Liver (tissue), 9 donors: Measurements from ENCODE around the gene SH2B3. TPM values are rescaled to one million over a fixed set of nuclear protein-coding genes. Genes with fewer than 3 reads are reported as not detected.

ENCODE experiments used
- DNase-seq: peaks from one replicate; pipeline ENCODE4 v3.0.0-alpha.2; 2017; ENCODE audit warnings: low spot score
- H3K27ac ChIP-seq, 2 donors: one replicate each; pipeline ENCODE4 v1.7.0; 2013; ENCODE audit warnings: inconsistent platforms in 2 of 2, low read length in 2 of 2, control low read depth in 1 of 2, low read depth in 1 of 2, mild to moderate bottlenecking in 1 of 2
- H3K27me3 ChIP-seq, 4 donors: one replicate each; pipeline versions ENCODE4 v1.6.1 to v1.7.0; 2013; ENCODE audit warnings: low read length in 3 of 4, inconsistent platforms in 1 of 4, mild to moderate bottlenecking in 1 of 4, moderate library complexity in 1 of 4; ENCODE audit not compliant: control insufficient read depth in 4 of 4, insufficient read depth in 4 of 4
- H3K36me3 ChIP-seq, 4 donors: one replicate each; pipeline versions ENCODE4 v1.6.1 to v1.7.0; 2013; ENCODE audit warnings: low read length in 3 of 4, mild to moderate bottlenecking in 3 of 4, low read depth in 1 of 4, moderate library complexity in 1 of 4; ENCODE audit not compliant: control insufficient read depth in 4 of 4, insufficient read depth in 3 of 4
- H3K4me1 ChIP-seq, 4 donors: one replicate each; pipeline versions ENCODE4 v1.6.1 to v1.7.0; 2013; ENCODE audit warnings: low read length in 3 of 4, mild to moderate bottlenecking in 3 of 4, moderate library complexity in 1 of 4; ENCODE audit not compliant: control insufficient read depth in 4 of 4, insufficient read depth in 4 of 4
- H3K4me3 ChIP-seq, 3 donors: one replicate each; pipeline versions ENCODE4 v1.6.1 to v1.7.0; 2013; ENCODE audit warnings: low read length in 3 of 3, control low read depth in 1 of 3, low read depth in 1 of 3, mild to moderate bottlenecking in 1 of 3
- H3K9ac ChIP-seq, 2 donors: one replicate each; pipeline ENCODE4 v1.7.0; 2013; ENCODE audit warnings: low read length in 2 of 2, mild to moderate bottlenecking in 2 of 2, moderate library complexity in 2 of 2, control low read depth in 1 of 2, low read depth in 1 of 2
- H3K9me3 ChIP-seq, 4 donors: one replicate each; pipeline versions ENCODE4 v1.6.1 to v1.7.0; 2013; ENCODE audit warnings: low read length in 3 of 4; ENCODE audit not compliant: control insufficient read depth in 4 of 4
- EGR1 ChIP-seq, 2 donors: IDR thresholded peaks; 2 replicates each; pipeline ENCODE4 v1.6.1; 2016 to 2018; ENCODE audit warnings: antibody characterized with exemption in 2 of 2, low read depth in 2 of 2
- FOXA1 ChIP-seq: IDR thresholded peaks from 2 replicates; pipeline ENCODE4 v1.6.1; 2016; ENCODE audit warnings: antibody characterized with exemption
- FOXA2 ChIP-seq: IDR thresholded peaks from 2 replicates; pipeline ENCODE4 v1.6.1; 2016; ENCODE audit warnings: antibody characterized with exemption
- GABPA ChIP-seq, 2 donors: IDR thresholded peaks in 1 of 2; conservative IDR thresholded peaks in 1 of 2; 2 replicates each; pipeline ENCODE4 v1.6.1; 2016; ENCODE audit warnings: antibody characterized with exemption in 2 of 2, mild to moderate bottlenecking in 1 of 2, moderate library complexity in 1 of 2
- HNF4A ChIP-seq, 2 donors: conservative IDR thresholded peaks; 2 replicates each; pipeline ENCODE4 v1.6.1; 2016; ENCODE audit warnings: antibody characterized with exemption in 2 of 2, mild to moderate bottlenecking in 2 of 2
- HNF4G ChIP-seq: IDR thresholded peaks from 2 replicates; pipeline ENCODE4 v1.6.1; 2016; ENCODE audit warnings: antibody characterized with exemption
- NR2F2 ChIP-seq: IDR thresholded peaks from 2 replicates; pipeline ENCODE4 v1.6.1; 2016; ENCODE audit warnings: antibody characterized with exemption
- RAD21 ChIP-seq, 2 donors: IDR thresholded peaks; 2 replicates each; pipeline ENCODE4 v1.6.1; 2016; ENCODE audit warnings: antibody characterized with exemption in 2 of 2, mild to moderate bottlenecking in 2 of 2
- RXRA ChIP-seq, 2 donors: IDR thresholded peaks; 2 replicates each; pipeline ENCODE4 v1.6.1; 2017 to 2018; ENCODE audit warnings: antibody characterized with exemption in 2 of 2, mild to moderate bottlenecking in 1 of 2
- SP1 ChIP-seq: IDR thresholded peaks from 2 replicates; pipeline ENCODE4 v1.6.1; 2018; ENCODE audit warnings: antibody characterized with exemption, mild to moderate bottlenecking
- TAF1 ChIP-seq: conservative IDR thresholded peaks from 2 replicates; pipeline ENCODE4 v1.6.1; 2016; ENCODE audit warnings: antibody characterized with exemption, mild to moderate bottlenecking
- YY1 ChIP-seq: IDR thresholded peaks from 2 replicates; pipeline ENCODE4 v1.6.1; 2016; ENCODE audit warnings: antibody characterized with exemption, mild to moderate bottlenecking
- WGBS: extraction: QIAGEN DNeasy Blood & Tissue Kit; methylation state at CpG from one replicate; pipeline ENCODE4 v1.1.7; 2013; 5-methylcytosine and 5-hydroxymethylcytosine counted together
- polyA plus RNA-seq, 2 donors: library from polyadenylated mRNA; stranded (reverse) in 1 of 2; unstranded in 1 of 2; fragments of 200-250 nt in 1 of 2; fragments of >200 nt in 1 of 2; fragmentation: Nextera tagmentation in 1 of 2; extraction: Ambion mirVana in 1 of 2; gene quantifications; one replicate each; pipeline versions ENCODE4 v1.2.1 to v1.2.3, GENCODE V29; 2013 to 2015
- total RNA-seq, 2 donors: library from RNA; depleted of rRNA; stranded (reverse); fragments of >200 nt; gene quantifications; one replicate each; pipeline ENCODE4 v1.2.3, GENCODE V29; 2014
- TF ChIP-seq, protein P1 (sequence below): IDR thresholded peaks from 2 replicates; pipeline ENCODE4 v1.6.1; 2016; ENCODE audit warnings: antibody characterized with exemption, mild to moderate bottlenecking
- TF ChIP-seq, protein P2 (sequence below): IDR thresholded peaks from 2 replicates; pipeline ENCODE4 v1.6.1; 2016; ENCODE audit warnings: antibody characterized with exemption
- TF ChIP-seq, protein P3 (sequence below): IDR thresholded peaks from 2 replicates; pipeline ENCODE4 v1.6.1; 2016; ENCODE audit warnings: antibody characterized with exemption
- TF ChIP-seq, protein P4 (sequence below): fragments of 150-350 bp; IDR thresholded peaks from 2 replicates; pipeline ENCODE4 v1.5.1; 2017; ENCODE audit warnings: improper control_type of control experiment, low read depth, low read length; ENCODE audit not compliant: missing input control
- TF ChIP-seq, protein P5 (sequence below): IDR thresholded peaks from 2 replicates; pipeline ENCODE4 v1.6.1; 2016; ENCODE audit warnings: antibody characterized with exemption
- donor health status: healthy.
- donor health status: healthy.
- donor health status: healthy.
- donor health status: healthy.
- donor health status: healthy.

SH2B3 gene
- total and polyA plus RNA-seq, 4 donors: 4.4 to 18.7 (median 8.8) TPM

DNA sequence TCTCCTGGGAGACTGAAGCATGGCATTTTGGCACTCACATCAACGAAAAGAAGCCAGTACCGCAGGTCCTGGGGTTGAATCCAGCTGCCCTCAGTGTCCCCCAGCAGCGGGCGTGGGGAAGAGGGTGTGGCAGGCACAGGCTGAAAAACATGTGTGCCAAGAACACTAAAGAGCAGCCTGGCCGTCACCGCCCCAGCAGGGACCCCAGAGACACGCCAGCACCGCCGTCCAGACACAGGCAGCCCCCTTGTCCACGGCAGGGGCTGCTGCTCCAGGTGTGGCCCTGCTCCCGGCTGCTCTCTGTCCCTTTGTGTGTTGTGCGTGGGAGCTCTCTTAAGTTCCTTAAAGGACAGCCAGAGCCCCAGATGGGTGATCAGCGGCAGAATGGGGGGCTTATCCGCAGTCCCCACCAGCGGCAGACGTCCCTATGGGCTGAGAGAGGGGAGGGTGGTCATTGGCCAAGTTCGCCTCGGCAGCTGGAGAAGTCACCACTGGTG lies 37.4 kb upstream of the SH2B3 start (continued):
- TF ChIP-seq, protein P1, sequence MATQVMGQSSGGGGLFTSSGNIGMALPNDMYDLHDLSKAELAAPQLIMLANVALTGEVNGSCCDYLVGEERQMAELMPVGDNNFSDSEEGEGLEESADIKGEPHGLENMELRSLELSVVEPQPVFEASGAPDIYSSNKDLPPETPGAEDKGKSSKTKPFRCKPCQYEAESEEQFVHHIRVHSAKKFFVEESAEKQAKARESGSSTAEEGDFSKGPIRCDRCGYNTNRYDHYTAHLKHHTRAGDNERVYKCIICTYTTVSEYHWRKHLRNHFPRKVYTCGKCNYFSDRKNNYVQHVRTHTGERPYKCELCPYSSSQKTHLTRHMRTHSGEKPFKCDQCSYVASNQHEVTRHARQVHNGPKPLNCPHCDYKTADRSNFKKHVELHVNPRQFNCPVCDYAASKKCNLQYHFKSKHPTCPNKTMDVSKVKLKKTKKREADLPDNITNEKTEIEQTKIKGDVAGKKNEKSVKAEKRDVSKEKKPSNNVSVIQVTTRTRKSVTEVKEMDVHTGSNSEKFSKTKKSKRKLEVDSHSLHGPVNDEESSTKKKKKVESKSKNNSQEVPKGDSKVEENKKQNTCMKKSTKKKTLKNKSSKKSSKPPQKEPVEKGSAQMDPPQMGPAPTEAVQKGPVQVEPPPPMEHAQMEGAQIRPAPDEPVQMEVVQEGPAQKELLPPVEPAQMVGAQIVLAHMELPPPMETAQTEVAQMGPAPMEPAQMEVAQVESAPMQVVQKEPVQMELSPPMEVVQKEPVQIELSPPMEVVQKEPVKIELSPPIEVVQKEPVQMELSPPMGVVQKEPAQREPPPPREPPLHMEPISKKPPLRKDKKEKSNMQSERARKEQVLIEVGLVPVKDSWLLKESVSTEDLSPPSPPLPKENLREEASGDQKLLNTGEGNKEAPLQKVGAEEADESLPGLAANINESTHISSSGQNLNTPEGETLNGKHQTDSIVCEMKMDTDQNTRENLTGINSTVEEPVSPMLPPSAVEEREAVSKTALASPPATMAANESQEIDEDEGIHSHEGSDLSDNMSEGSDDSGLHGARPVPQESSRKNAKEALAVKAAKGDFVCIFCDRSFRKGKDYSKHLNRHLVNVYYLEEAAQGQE: no peak
- TF ChIP-seq HNF4G (no peak), FOXA1 (no peak), HNF4A (conservative IDR thresholded peaks at IDR 0.05) (no peak), GABPA (IDR thresholded peaks at IDR 0.05 in 1 of 2, conservative IDR thresholded peaks at IDR 0.05 in 1 of 2) (no peak)
- TF ChIP-seq, protein P2, sequence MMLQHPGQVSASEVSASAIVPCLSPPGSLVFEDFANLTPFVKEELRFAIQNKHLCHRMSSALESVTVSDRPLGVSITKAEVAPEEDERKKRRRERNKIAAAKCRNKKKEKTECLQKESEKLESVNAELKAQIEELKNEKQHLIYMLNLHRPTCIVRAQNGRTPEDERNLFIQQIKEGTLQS: no peak
- TF ChIP-seq, protein P3, sequence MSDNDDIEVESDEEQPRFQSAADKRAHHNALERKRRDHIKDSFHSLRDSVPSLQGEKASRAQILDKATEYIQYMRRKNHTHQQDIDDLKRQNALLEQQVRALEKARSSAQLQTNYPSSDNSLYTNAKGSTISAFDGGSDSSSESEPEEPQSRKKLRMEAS: no peak

DNA sequence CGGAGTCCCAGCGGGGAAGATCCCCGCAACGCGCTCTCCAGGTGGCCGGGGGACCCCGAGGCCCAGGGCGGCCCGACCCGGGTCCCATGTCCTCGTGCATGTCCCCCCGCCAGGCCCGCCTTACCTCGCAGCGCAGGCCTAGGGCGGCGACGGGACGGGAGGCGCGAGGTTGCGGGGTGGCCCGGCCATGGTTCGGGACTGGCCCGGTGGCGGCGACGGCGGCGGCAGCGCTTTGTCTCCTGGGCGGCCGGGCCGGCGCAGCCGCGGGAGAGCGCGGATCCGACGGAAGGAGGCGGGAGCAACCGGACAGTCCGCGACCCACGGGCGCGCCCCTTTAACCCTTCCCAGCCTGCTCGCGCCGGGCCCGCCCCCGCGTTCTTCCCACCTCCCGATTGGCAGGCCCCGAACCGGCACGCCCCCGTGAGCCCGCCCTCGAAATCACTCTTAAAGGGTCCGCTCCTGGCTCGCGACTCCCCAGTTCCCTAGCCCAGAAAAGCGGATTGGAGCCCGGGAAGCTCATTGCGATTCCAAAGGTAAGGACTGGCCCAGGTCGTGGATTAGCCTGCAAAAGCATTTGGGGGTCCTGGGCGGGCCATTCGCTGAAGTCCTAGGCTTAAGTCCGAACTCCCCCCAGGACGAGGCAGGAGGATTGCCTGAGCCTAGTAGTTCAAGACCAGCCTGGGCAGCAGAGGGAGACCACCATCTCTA lies 36.8 kb upstream of the SH2B3 start, which contains the start of gene PHETA1:
Gene PHETA1 (minus strand): TSS at position 308 of the 708 bp plus-strand sequence. CDS start 5,668 bp downstream, outside the sequence.
- H3K4me1 ChIP-seq: peaks cover 13 to 37% (median 25%) of the 10 kb centered on the region in 4 donors
- no peaks in the 10 kb centered on the region for H3K9me3 ChIP-seq
- TF ChIP-seq FOXA2: no peak
- TF ChIP-seq HNF4A (conservative IDR thresholded peaks at IDR 0.05): peak; percentile 32 to 40
- TF ChIP-seq, protein P4, sequence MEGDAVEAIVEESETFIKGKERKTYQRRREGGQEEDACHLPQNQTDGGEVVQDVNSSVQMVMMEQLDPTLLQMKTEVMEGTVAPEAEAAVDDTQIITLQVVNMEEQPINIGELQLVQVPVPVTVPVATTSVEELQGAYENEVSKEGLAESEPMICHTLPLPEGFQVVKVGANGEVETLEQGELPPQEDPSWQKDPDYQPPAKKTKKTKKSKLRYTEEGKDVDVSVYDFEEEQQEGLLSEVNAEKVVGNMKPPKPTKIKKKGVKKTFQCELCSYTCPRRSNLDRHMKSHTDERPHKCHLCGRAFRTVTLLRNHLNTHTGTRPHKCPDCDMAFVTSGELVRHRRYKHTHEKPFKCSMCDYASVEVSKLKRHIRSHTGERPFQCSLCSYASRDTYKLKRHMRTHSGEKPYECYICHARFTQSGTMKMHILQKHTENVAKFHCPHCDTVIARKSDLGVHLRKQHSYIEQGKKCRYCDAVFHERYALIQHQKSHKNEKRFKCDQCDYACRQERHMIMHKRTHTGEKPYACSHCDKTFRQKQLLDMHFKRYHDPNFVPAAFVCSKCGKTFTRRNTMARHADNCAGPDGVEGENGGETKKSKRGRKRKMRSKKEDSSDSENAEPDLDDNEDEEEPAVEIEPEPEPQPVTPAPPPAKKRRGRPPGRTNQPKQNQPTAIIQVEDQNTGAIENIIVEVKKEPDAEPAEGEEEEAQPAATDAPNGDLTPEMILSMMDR: no peak
- peak in 1 of 2 donors; percentile 37 for TF ChIP-seq GABPA (IDR thresholded peaks at IDR 0.05 in 1 of 2, conservative IDR thresholded peaks at IDR 0.05 in 1 of 2)
- TF ChIP-seq, protein P3: peak; percentile 74
- TF ChIP-seq FOXA1: no peak
- TF ChIP-seq, protein P1: no peak
- no peak for TF ChIP-seq TAF1
- TF ChIP-seq RAD21 (IDR thresholded peaks at IDR 0.05): peak in 1 of 2 donors; percentile 19
- TF ChIP-seq EGR1 (IDR thresholded peaks at IDR 0.05; ENCODE audit: low read depth in 2 of 2): peak; percentile 97 to 99
- peak; percentile 9 for TF ChIP-seq HNF4G
- no peak for TF ChIP-seq NR2F2
- TF ChIP-seq RXRA (IDR thresholded peaks at IDR 0.05): peak in 1 of 2 donors; percentile 11
- TF ChIP-seq YY1: peak; percentile 42
- peak; percentile 77 for TF ChIP-seq SP1
- TF ChIP-seq, protein P5, sequence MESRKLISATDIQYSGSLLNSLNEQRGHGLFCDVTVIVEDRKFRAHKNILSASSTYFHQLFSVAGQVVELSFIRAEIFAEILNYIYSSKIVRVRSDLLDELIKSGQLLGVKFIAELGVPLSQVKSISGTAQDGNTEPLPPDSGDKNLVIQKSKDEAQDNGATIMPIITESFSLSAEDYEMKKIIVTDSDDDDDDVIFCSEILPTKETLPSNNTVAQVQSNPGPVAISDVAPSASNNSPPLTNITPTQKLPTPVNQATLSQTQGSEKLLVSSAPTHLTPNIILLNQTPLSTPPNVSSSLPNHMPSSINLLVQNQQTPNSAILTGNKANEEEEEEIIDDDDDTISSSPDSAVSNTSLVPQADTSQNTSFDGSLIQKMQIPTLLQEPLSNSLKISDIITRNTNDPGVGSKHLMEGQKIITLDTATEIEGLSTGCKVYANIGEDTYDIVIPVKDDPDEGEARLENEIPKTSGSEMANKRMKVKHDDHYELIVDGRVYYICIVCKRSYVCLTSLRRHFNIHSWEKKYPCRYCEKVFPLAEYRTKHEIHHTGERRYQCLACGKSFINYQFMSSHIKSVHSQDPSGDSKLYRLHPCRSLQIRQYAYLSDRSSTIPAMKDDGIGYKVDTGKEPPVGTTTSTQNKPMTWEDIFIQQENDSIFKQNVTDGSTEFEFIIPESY: no peak
- TF ChIP-seq, protein P2: no peak
- peak; percentile 92 for DNase-seq
- peak within 1 kb of the TSS; percentile 71 to 96 (median 86) for H3K4me3 ChIP-seq
- peak within 1 kb of the TSS; percentile 65 to 88 for H3K27ac ChIP-seq
- no peaks in the 10 kb centered on the region for H3K36me3 ChIP-seq
- H3K9ac ChIP-seq: peak within 1 kb of the TSS; percentile 56 to 77
- 1% methylated on average over 72 of the region's 72 CpGs for WGBS
- H3K27me3 ChIP-seq: no peaks in the 10 kb centered on the region
